SKM-1 (cell line): Measurements from ENCODE around the gene PARD3B.

ENCODE experiments used
- DNase-seq: peaks from one replicate; lab custom pipeline; 2025; ENCODE audit not compliant: unreplicated experiment; lab: John Stamatoyannopoulos, UW

The PARD3B gene

DNA sequence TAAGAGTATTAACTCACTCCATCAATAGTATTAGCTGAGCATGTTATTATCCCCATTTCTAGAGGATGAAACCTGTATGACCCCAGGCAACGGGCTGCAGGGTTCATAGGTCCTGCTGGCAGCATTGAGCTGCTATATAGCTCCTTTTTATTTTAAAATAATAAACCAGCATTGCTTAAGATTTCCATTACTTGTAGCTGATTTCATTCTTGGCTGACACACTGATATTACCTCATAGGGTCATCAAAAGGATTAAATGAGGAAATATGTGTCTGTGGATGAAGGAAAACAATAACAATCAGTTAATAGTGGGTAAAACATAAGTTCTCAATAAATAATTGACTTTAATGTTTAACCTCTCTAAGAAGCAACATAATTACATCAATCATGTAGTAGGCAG, 1088.7 kb downstream of the PARD3B start:
- DNase-seq = no peak

- DNase-seq = no peak
Observed at GRCh38 chr2:205636549-205637319, 1091.5 kb downstream of the PARD3B start.

GRCh38 chr2:205637320-205637602, 1092.0 kb downstream of the PARD3B start:
- no peak for DNase-seq

GRCh38 chr2:205637779-205638503, 1092.7 kb downstream of the PARD3B start:
- no peak for DNase-seq

- no peak for DNase-seq
Observed at GRCh38 chr2:205640716-205641115, 1095.4 kb downstream of the PARD3B start.

- no peak for DNase-seq
Observed at GRCh38 chr2:205642599-205643356, 1097.5 kb downstream of the PARD3B start.

- no peak for DNase-seq
Observed at GRCh38 chr2:205643391-205643885, 1098.2 kb downstream of the PARD3B start.

- DNase-seq = no peak
Observed at GRCh38 chr2:205644018-205644417, 1098.7 kb downstream of the PARD3B start.

GRCh38 chr2:205646680-205647079, 1101.4 kb downstream of the PARD3B start:
- DNase-seq = no peak

DNA sequence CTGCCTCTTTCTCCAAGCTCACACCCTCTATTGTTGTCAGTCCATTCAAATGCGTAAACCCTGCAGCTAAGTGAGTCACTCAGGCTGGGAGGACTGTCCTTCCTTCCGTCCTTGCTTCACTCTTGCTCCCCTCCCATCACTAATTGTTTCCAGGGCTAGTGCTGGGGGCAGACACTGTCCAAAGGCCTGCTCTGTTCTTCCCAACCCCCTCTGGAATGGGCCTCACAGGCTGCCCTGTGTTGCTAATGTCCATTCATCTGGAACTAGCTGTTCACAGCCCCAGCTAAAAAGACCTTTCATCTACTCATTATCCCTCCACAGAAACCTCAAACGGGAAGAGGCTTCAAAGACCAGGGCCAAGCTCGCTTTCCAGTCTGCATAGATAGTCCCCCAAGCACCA, 1105.2 kb downstream of the PARD3B start:
- no peak for DNase-seq

- DNase-seq = no peak
Observed at GRCh38 chr2:205650931-205651330, 1105.7 kb downstream of the PARD3B start.

DNA sequence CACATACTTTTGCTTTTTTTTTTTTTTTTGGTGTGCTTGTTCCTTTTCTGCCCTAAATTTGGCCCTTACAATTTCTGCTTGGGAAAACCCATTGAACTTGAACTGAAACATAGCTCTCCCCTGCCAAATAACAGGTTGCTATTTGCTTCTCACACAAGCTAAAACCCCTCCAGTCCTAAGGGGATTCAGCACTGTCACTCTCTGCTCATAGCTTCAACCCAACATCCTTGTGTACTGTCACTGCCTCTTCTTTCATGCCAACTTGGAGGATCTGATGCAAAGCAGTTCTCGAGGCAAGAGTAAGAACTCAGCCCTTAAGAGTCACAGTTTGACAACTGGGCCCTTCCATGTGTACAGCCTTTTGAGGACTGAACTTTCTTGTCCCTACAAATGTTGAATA, 1106.4 kb downstream of the PARD3B start:
- no peak for DNase-seq

DNA sequence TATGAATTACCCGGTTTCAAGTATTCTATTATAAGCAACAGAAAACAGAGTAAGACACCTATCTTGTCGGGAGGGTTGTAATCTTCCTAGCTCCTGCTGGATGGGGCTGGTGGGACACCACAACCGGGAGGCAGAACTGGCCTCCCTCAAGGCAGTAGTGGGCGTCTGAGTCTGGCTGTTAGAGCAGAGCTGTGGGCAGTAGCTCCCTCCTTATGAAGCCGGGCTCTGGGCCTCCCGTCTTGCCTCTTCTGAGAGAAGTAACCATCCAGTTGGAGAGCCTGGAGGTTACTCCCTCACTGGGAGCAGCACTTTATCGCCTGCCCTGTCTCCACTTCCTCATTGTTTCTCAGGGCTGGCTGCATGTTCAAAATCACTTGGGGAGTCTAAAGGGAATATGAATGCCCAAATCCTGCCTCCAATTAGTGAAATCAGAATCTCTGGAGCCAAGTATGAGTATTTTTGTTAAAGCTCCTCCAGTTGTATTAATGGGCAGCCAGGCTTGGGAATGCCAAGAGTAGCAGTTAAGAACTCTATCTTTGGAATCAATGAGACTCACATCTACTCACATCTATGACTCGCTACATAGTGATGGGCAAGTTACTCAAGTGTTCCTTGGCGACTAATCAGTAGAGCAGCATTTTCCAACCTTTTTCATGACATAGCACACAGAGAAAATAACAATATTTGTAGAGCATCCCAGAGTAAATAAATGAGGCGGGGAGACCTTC, 1109.8 kb downstream of the PARD3B start:
- no peak for DNase-seq

DNA sequence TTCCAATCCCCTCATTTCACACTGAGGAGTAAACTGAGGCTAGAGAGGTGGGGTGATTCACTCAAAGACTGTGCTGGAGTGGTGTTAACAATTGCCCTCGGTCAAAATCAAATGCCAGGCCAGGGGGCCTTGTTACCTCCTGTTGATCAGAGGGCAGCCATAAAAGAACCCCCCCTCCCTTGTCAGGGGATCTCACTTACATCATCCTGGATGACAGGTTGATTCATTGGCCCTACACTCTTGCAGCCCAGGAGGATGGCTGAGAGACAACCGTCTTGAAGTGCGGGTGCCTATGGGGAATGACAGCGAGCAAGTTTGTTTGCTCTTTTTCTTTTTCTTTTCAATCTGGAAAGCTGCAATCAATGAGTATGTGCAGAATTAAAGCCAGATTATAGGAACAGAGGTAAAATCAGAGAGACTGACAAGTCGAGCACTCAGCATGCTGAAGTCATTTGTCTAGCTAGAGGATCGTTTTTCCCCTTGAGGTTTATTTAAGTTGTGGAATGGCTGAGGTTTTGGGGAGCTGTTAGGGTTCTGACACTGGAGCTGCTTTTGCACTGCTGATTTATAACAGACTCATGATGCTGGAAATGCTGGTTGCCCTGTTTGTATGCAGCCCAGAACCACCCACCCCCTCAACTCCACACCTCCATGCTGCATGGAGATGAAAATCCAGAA, 1110.6 kb downstream of the PARD3B start:
- no peak for DNase-seq

DNA sequence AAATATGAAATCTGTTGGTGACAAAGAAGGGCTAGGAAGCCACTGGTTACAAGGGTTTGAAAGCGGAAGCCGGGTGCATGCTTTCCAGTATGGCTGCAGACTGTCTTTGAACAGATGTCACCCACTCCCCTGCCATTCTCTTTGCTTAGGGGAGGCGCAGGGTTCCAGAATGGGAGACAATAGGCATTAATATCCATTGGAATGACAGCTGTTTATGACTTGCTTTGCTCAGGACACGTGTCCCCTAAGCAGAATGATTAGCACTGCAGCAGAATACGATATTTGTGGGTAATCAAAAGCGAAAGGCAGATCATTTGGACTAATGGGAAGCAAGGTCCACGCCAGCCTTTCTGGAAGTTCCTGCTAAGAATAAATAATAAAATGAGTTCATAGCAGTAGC, 1111.2 kb downstream of the PARD3B start:
- DNase-seq = no peak

GRCh38 chr2:205656941-205657340, 1111.7 kb downstream of the PARD3B start:
- DNase-seq = no peak

- no peak for DNase-seq
Observed at GRCh38 chr2:205657579-205657978, 1112.3 kb downstream of the PARD3B start.

- no peak for DNase-seq
Observed at GRCh38 chr2:205658068-205658467, 1112.8 kb downstream of the PARD3B start.

DNA sequence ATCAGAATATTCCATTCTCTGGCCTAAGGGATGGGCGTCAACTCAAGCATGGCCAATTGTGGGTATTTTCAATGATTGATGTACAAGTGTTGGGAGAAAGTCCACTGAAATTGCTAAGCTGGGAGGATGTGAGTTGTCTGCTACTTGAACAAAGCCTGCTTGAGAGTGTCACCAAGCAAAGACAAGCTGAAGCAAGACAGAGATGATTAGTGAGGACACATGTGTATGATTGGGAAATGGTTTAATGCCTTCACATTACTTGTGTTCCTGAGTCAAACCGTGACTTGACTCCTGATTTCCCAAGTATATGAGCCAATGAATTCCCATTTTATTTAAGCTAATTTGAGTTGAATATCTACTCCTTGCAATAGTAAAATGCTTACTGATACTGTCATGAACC, 1113.3 kb downstream of the PARD3B start:
- DNase-seq = no peak

DNA sequence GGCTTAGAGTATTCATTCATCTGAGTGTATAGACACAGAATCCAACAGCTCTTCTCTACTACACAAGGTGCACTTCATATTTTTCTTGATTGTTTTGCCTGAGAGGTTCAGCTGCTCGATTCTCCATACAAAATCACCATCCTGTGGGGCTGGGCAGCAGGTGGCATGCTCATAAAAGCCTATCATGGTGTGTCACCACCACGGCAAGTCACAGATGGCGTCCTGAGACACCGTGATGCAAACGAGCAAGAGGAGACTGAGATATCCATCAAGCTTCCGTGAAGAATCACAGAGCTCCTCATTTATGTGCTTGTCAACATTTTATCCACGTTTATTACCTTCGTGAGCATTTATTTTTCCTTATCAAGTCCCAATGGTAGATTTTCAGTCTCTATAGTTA, 1114.6 kb downstream of the PARD3B start:
- DNase-seq = no peak
